Forelimb muscle (tissue), 1 donor: Measurements from ENCODE around the gene SH3BP5L. TPM values are rescaled to one million over a fixed set of nuclear protein-coding genes. Genes with fewer than 3 reads are reported as not detected.
"Not testable (repeated sequence)": the region's sequence is repeated elsewhere in the genome, so short reads cannot be mapped to it uniquely, and the experiment has no call there.

Source experiments
- DNase-seq: peaks from one replicate; pipeline ENCODE4 v3.0.0-alpha.2; 2013; ENCODE audit warnings: low read depth
- polyA plus RNA-seq: library from polyadenylated mRNA; unstranded; fragments of 120-200 nt; gene quantifications from one replicate; pipeline ENCODE4 v1.2.1, GENCODE V29; 2013; ENCODE audit not compliant: insufficient read length

Gene SH3BP5L
- polyA plus RNA-seq, 1 donor = 17.9 TPM

GRCh38 chr1:248810000-248810726 lies 15.6 kb downstream of the SH3BP5L start:
- no peak for DNase-seq

- DNase-seq = no peak
Observed at GRCh38 chr1:248808876-248809275, 16.8 kb downstream of the SH3BP5L start.

GRCh38 chr1:248807067-248807737 lies 18.5 kb downstream of the SH3BP5L start:
- no peak for DNase-seq

- no peak for DNase-seq
Observed at GRCh38 chr1:248805876-248806275, 19.8 kb downstream of the SH3BP5L start.

GRCh38 chr1:248804771-248805681 lies 20.7 kb downstream of the SH3BP5L start:
- DNase-seq = no peak

GRCh38 chr1:248803501-248803900 lies 22.2 kb downstream of the SH3BP5L start:
- not testable (repeated sequence) for DNase-seq

- DNase-seq = no peak
Observed at GRCh38 chr1:248802454-248802853, 23.3 kb downstream of the SH3BP5L start.

GRCh38 chr1:248800459-248800858 lies 25.3 kb downstream of the SH3BP5L start:
- DNase-seq = no peak

GRCh38 chr1:248798791-248799190 lies 26.9 kb downstream of the SH3BP5L start:
- no peak for DNase-seq

GRCh38 chr1:248794663-248795062 lies 31.1 kb downstream of the SH3BP5L start:
- DNase-seq = not testable (repeated sequence)

GRCh38 chr1:248793592-248793991 lies 32.1 kb downstream of the SH3BP5L start:
- DNase-seq = no peak

GRCh38 chr1:248792342-248792741 lies 33.4 kb downstream of the SH3BP5L start:
- no peak for DNase-seq

GRCh38 chr1:248791010-248791409 lies 34.7 kb downstream of the SH3BP5L start:
- DNase-seq = no peak

GRCh38 chr1:248790456-248790855 lies 35.3 kb downstream of the SH3BP5L start:
- DNase-seq = no peak

- DNase-seq = not testable (repeated sequence)
Observed at GRCh38 chr1:248789337-248789736, 36.4 kb downstream of the SH3BP5L start.

- no peak for DNase-seq
Observed at GRCh38 chr1:248788327-248788726, 37.4 kb downstream of the SH3BP5L start.

- DNase-seq = no peak
Observed at GRCh38 chr1:248787430-248787829, 38.3 kb downstream of the SH3BP5L start.

- DNase-seq = no peak
Observed at GRCh38 chr1:248786156-248786555, 39.6 kb downstream of the SH3BP5L start.

GRCh38 chr1:248783367-248783766 lies 42.3 kb downstream of the SH3BP5L start:
- no peak for DNase-seq

GRCh38 chr1:248782416-248783141 lies 43.1 kb downstream of the SH3BP5L start:
- DNase-seq = no peak

GRCh38 chr1:248779350-248779749 lies 46.4 kb downstream of the SH3BP5L start:
- no peak for DNase-seq

- no peak for DNase-seq
Observed at GRCh38 chr1:248778906-248779305, 46.8 kb downstream of the SH3BP5L start.
